ENCODE measurements around the gene LIG3. TPM values are rescaled to one million over a fixed set of nuclear protein-coding genes. Genes with fewer than 3 reads are reported as not detected.
"Not testable (repeated sequence)": the region's sequence is repeated elsewhere in the genome, so short reads cannot be mapped to it uniquely, and the experiment has no call there.

LIG3 gene
- total RNA-seq, 1 donor: 59.6 TPM

DNA sequence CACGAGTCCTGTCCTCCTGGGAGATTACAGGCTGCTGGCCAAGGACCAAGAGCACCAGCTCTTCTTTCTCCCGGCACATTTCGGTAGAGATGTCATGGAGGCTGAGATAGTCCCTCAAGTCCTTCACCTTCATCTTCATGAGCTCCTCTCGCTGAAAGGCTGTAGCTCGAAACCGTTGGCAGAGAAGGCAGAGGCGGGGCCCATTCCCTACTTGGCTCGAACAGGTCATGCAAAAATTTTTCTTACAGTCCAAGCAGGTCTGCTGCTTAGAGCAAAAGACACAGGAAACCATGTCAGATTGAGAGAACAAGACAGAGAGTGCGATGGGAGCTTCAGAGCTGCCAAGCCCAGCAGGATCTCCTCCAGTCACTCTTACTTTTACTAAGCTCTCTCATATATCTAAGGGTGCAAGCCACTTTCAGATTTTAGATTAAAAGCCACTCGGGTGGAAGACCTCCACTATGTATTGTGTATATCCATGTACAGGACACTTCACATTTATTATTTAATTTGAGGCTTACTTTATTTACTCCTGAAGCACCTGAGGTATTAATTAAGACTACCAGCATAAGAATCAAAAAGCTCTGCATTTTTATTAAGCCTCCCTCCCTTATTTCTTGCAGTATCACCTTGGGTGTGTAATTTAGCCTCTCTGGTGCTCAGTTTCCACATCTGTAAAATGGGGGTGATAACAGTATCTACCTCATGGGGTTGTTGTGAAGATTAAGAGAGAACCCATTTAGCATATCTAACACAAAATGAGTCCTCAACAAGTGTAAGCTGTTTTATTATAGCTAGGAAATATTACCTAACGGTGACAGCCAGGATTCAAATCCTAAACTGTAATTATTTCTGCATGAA is 41.4 kb downstream of the LIG3 start:
- H3K4me3 ChIP-seq (ENCODE audit: low read depth, low read length): no peak overlapping the region
- TF ChIP-seq, protein P1, sequence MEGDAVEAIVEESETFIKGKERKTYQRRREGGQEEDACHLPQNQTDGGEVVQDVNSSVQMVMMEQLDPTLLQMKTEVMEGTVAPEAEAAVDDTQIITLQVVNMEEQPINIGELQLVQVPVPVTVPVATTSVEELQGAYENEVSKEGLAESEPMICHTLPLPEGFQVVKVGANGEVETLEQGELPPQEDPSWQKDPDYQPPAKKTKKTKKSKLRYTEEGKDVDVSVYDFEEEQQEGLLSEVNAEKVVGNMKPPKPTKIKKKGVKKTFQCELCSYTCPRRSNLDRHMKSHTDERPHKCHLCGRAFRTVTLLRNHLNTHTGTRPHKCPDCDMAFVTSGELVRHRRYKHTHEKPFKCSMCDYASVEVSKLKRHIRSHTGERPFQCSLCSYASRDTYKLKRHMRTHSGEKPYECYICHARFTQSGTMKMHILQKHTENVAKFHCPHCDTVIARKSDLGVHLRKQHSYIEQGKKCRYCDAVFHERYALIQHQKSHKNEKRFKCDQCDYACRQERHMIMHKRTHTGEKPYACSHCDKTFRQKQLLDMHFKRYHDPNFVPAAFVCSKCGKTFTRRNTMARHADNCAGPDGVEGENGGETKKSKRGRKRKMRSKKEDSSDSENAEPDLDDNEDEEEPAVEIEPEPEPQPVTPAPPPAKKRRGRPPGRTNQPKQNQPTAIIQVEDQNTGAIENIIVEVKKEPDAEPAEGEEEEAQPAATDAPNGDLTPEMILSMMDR (IDR thresholded peaks at IDR 0.05; ENCODE audit: insufficient read depth, low read depth, low read length): no peak
- DNase-seq (ENCODE audit: low read depth): no peak

DNA sequence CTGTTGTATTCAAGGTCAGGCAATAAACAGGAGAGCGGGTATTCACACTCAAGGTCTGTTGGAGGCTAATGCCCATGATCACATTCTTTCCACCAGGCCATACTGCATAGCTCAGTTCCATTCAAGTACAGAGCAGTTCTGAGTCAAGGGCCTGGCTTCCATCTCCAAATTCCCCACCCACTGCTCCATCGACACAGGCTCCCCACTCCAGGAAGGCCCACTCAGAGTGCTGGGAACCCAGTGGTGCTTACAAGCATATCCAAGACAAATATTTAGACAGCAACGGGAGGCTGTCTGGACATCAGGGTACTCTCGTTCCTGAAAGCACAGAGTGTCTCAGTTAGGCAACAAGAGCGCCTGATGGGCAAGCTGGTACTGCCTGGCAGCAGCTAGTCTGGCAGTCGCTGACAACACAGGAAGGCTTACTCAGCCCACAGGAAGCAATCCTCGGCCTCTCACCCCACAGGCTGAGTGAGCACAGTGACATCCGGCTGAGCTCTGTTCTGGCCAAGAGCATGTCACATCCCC is 42.3 kb downstream of the LIG3 start:
- H3K4me3 ChIP-seq (ENCODE audit: low read depth, low read length): no peak overlapping the region
- TF ChIP-seq, protein P1 (IDR thresholded peaks at IDR 0.05; ENCODE audit: insufficient read depth, low read depth, low read length): peak; percentile 31
- peak; percentile 78 for DNase-seq (ENCODE audit: low read depth)

DNA sequence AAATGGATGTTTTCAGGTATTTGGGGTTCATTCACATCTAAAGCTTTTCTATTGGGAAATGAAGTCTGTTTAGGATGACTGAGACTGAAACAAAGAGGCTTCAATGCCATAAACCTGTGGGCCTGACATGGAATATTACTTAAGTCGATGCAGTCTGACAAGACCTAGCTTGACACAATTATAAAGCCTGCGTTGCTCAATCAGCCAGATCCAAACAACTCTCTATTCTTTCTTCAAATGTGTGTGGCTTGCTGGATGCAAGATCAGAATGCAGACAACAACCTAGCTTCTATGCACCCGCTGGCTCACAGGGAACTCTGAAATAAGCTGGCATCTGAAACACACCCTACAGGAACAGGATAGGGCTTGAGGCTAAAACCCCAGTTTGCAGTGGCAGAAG is 43.2 kb downstream of the LIG3 start:
- TF ChIP-seq, protein P1 (IDR thresholded peaks at IDR 0.05; ENCODE audit: insufficient read depth, low read depth, low read length): no peak
- no peak overlapping the region for H3K4me3 ChIP-seq (ENCODE audit: low read depth, low read length)
- no peak for DNase-seq (ENCODE audit: low read depth)

DNA sequence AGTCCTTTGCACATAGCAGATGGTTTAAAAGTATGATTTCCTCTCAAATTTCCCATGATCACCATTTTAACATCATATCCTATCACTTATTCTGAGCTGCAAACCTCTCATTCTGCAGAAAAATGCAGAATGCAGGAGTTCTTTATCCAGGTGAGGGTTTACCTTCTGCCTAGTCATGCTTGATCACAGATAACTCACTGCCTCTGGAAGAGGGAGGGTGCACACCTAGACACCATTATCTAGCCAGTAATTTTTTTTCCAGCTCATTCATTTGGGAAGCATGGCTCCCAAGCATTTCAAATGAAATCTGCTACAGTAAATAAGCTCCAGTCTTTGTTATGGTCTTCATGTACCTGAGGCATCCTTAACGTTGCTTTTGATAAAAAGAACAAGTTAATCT is 45.2 kb downstream of the LIG3 start:
- TF ChIP-seq, protein P1 (IDR thresholded peaks at IDR 0.05; ENCODE audit: insufficient read depth, low read depth, low read length): no peak
- H3K4me3 ChIP-seq (ENCODE audit: low read depth, low read length): no peak overlapping the region
- DNase-seq (ENCODE audit: low read depth): no peak

DNA sequence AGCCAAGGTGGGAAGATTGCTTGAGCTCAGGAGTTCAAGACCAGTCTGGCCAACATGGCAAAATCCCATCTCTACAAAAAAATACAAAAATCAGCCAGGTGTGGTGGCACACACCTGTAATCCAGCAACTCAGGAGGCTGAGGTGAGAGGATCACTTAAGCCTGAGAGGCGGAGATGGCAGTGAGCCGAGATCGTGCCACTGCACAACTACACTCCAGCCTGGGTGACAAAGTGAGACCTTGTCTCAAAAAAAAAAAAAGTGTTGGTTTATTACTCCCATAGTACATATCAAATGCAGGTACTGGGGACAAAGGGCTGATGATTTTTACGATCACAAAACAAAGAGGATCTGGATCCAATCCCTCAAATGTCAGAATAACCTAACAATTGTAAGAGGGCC is 47.8 kb downstream of the LIG3 start:
- not testable (repeated sequence) for H3K4me3 ChIP-seq (ENCODE audit: low read depth, low read length); DNase-seq (ENCODE audit: low read depth)

DNA sequence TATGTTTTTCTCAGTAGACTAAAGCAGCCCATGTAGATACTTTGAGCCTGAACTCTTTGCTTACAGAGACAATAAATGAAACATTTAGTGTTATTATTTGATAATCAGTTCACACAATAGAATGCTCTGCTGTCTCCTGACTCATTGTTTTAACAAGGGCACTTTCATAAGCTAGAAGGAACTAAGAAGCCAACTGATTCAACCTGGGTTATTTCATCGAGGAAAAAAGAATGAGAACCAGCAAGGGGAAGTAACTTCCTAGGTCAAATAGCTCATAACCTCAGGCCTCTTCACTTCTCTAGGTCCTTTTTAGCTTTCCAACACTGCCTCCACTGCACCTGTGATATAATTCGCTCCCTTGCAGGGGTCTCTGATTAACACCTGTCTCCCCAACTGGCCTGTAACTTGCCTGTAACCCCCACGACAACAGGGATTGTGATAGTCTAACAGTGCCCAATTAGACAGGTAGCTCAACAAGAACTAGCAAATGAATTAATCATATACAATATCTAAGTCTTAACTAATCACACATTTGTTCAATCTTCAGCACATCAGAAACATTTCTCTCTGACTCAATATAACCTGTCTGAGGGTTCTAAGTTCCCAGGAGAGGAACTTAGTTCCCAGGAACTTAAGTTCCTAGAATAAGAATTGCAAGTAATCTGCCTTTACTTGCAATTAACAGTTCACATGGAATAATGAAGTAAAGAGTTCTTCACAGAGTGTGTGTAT is 48.4 kb downstream of the LIG3 start:
- DNase-seq (ENCODE audit: low read depth): no peak
- TF ChIP-seq, protein P1 (IDR thresholded peaks at IDR 0.05; ENCODE audit: insufficient read depth, low read depth, low read length): no peak

DNA sequence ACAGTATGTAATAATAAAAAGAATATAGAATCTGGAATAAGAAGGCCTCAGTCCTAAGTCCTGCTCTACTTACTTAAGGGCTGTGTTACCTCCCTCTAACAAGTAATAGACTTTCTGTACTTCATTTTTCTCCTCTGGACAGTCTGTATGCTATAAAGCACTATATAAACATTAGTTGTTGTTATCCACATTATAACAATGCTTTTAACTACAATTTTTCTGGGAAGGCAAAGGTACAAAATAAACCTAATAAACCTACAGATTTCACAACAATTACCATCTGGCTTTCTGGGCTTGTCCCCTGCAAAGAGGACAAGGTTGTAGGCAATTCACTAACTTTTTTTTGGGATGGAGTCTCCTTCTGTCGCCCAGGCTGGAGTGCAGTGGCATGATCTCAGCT is 50.5 kb downstream of the LIG3 start:
- no peak for DNase-seq (ENCODE audit: low read depth)
- H3K4me3 ChIP-seq (ENCODE audit: low read depth, low read length): no peak overlapping the region
- TF ChIP-seq, protein P1 (IDR thresholded peaks at IDR 0.05; ENCODE audit: insufficient read depth, low read depth, low read length): no peak

More for the DNA sequence above, 48.4 kb downstream of the LIG3 start:
- no peak overlapping the region for H3K4me3 ChIP-seq (ENCODE audit: low read depth, low read length)

Measured in fibroblast of villous mesenchyme (primary cell).